Mesodermal cell (in vitro differentiated cells): Measurements from ENCODE around the gene BZW1.

Experiments used
- H3K27ac ChIP-seq: 2 replicates; pipeline ENCODE4 v1.7.0; 2013; ENCODE audit warnings: mild to moderate bottlenecking, low read depth, low read length, moderate library complexity; ENCODE audit not compliant: severe bottlenecking
- H3K36me3 ChIP-seq: 2 replicates; pipeline ENCODE4 v1.7.1; 2013; ENCODE audit warnings: mild to moderate bottlenecking, low read length, moderate library complexity; ENCODE audit not compliant: control insufficient read depth, insufficient read depth
- H3K4me1 ChIP-seq: one replicate; pipeline ENCODE4 v1.7.1; 2013; ENCODE audit warnings: mild to moderate bottlenecking, low read length; ENCODE audit not compliant: insufficient read depth, control insufficient read depth, poor library complexity, severe bottlenecking
- H3K4me3 ChIP-seq: 2 replicates; pipeline ENCODE4 v1.7.0; 2013; ENCODE audit warnings: low read length, control low read depth, mild to moderate bottlenecking; ENCODE audit not compliant: insufficient read depth, poor library complexity, severe bottlenecking; ENCODE audit errors: extremely low read depth
- H3K9me3 ChIP-seq: 2 replicates; pipeline ENCODE4 v1.7.1; 2013; ENCODE audit warnings: mild to moderate bottlenecking, low read length, moderate library complexity; ENCODE audit not compliant: control insufficient read depth
- WGBS, 2 experiments: methylation state at CpG; one replicate each; pipeline ENCODE4 v1.1.5; 2013; ENCODE audit warnings: missing lambda C conversion rate in 2 of 2; ENCODE audit not compliant: insufficient coverage in 2 of 2; 5-methylcytosine and 5-hydroxymethylcytosine counted together

BZW1 gene

DNA sequence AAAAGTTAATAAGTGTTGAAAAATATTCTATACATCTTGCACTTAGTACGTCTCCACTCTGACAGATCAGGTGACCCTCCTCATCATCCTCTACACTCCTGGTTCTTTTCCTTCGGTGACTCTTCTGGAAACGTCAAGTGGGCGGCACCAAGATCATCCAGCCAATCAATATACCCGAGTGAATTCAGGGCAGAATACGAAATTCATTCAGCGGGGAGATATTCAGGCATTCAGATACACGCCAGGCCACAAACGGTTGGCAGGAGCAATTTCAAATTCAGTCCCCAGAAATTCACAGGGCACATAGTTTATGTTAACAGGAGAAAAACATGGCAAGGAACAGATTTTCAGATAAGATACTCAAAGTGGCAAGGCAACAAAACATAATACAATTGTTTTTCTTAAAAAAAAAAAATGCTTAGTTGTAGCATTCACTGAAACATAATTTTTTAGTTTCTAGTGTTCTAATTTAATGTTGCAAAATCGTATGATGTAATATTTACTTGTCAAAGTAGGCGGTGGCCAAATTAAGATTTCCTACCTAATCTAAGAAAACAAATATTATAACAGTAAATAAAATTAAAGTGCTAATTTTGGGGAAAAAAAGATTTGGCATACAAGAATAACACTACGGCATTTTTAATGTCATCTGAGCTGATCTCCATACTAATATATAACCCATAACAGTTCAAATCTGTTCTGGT, 48.5 kb downstream of the BZW1 start:
- WGBS, 2 experiments = 90 to 95% methylated on average over 7 to 9 of the region's 12 CpGs
- Histone ChIP-seq H3K36me3 (peaks cover 73% of the 10 kb centered on the region), H3K27ac (no peak overlapping the region), H3K4me3 (no peak overlapping the region), H3K4me1 (no peaks in the 10 kb centered on the region), H3K9me3 (no peaks in the 10 kb centered on the region)

DNA sequence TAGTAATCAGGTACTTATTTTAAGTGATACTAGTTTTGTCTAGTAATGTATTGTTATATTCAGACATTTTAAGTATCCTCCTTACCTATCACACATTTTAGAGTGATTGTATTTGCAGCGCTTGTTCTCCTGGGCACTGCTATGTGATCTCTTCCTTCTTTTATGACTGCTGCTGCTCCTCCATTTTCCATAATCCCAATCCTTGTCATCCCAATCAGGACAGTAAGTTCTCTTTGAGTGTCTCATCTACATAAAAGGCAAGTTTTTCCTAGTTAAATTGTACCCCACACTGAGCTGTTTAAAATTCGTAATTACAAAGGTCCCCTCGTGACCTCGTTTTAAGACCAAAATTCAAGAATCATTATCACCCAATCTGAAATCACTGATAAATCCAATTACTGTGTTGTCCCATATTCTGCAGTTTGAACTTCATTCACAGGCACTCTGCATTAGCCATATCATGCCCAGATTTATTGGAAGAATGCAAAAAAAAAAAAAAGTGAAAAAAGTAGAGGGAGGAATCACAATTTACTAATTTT, 50.0 kb downstream of the BZW1 start:
- Histone ChIP-seq H3K4me3 (peak overlapping the region; percentile 95), H3K4me1 (no peaks in the 10 kb centered on the region), H3K36me3 (peaks cover 59% of the 10 kb centered on the region), H3K9me3 (no peaks in the 10 kb centered on the region), H3K27ac (no peak overlapping the region)
- WGBS, 2 experiments = 57 to 68% methylated on average over 4 of the region's 4 CpGs

DNA sequence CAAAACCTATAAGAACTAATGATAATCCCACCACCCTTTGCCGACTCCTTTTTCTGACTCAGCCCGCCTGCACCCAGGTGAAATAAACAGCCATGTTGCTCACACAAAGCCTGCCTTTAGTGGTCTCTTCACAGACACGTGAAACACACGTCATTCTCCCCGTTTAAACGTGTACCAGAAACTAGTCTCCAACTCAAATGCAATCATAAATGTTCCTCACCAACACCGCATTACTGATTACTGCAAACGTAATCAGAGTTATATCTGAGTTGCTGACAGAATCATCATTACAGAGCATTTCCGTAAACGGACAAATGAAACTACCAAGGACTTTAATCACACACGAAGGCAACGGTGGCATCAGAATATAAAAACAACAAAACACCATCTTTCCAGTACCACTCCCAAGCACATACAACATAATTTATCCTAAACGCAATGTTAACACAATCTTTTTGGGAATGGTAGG, 50.9 kb downstream of the BZW1 start:
- WGBS, 2 experiments = 0 to 1% methylated on average over 13 of the region's 13 CpGs
- H3K9me3 ChIP-seq = no peaks in the 10 kb centered on the region
- H3K36me3 ChIP-seq = peaks cover 50% of the 10 kb centered on the region
- peak overlapping the region; percentile 66 for H3K27ac ChIP-seq
- H3K4me1 ChIP-seq = no peaks in the 10 kb centered on the region
- peak overlapping the region; percentile 95 for H3K4me3 ChIP-seq

DNA sequence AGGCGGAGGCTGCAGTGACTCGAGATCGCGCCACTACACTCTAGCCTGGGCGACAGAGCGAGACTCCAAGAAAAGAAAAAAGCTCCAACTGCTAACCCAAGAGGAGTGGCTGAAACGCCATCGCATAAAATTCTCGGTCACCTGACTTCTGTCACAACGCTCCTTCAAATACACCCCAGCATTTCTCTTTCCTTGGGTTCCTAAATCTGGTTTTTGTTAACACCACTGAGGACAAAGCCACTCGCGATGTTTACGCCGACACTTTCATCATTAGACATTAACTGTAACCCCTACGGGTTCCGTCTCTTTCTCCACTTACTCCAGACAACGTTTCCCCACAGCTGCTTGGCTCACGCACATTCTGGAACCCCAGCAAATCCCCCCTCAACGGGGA, 52.1 kb downstream of the BZW1 start:
- Histone ChIP-seq H3K4me1 (no peaks in the 10 kb centered on the region), H3K4me3 (peak overlapping the region; percentile 95), H3K27ac (peak overlapping the region; percentile 99), H3K36me3 (peaks cover 38% of the 10 kb centered on the region), H3K9me3 (no peaks in the 10 kb centered on the region)
- WGBS, 2 experiments = 0% methylated on average over 8 to 18 of the region's 19 CpGs

DNA sequence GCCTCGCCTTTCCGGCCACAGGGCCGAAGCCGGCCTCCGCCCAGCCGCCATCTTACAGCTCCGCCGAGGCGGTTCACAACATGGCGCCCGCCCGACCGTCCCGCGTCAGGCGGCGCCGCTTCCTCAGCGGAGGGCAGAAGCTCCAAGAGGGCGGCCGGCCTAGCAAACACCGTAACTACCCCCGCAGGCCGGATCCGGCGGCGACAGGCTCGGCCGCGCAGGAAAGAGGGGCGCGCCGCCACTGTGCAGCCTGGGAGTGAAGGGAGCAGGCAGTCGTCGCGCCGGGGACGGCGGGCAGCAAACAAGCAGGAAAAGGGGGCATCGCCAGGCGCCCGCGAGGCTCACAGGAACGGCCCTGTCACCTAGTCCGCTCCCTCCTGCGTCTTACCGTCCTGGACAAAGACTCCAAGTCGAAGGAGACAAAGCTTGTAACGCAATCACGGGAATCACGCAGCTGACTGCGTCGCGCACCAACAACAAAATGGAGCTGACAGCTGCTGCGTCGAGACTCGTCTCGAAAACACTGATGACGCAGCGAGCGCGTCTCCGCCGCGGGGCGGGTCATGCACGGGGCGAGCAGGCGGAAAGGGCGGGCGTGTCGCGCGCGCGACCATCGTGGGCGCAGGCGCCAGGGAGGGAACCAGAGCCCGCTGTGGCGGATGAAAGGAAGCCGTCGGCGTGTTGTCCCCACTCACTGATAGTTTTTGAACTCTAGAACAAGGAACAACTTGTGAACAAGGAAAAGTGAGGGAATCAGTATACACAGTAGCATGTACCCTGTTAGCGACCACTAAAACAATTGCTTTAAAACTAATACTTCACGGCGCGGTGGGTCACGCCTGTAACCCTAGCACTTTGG, 52.7 kb downstream of the BZW1 start, which contains the start of gene CLK1:
CLK1 (minus strand) TSS at position 483 of the 859 bp plus-strand sequence. CDS start 2,796 bp downstream, outside the sequence.
- peak within 1 kb of the TSS; percentile 99 for H3K27ac ChIP-seq
- no peaks in the 10 kb centered on the region for H3K9me3 ChIP-seq
- peak within 1 kb of the TSS; percentile 95 for H3K4me3 ChIP-seq
- H3K4me1 ChIP-seq = no peaks in the 10 kb centered on the region
- 0 to 4% methylated on average over 53 to 89 of the region's 89 CpGs for WGBS, 2 experiments
- peaks cover 31% of the 10 kb centered on the region for H3K36me3 ChIP-seq

DNA sequence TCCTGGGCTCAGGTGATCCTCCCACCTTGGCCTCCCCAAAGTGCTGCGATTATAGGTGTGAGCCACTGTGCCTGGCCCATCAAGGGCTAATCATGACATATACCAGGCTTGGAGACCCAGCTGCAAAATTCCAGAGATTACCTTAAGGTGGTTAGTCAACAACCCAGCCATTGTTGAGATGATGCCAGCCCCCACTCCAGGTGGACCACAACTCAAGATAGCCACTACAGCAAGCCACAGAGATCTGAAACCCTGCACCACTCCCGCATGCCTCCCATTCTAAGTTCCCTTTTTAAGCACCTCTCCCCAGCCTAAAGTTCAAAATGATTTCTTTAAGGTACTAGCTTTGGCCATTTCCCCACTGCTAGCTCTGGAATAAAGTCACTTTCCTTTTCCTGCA, 57.3 kb downstream of the BZW1 start:
- peaks cover 38% of the 10 kb centered on the region for H3K36me3 ChIP-seq
- no peaks in the 10 kb centered on the region for H3K4me1 ChIP-seq
- no peaks in the 10 kb centered on the region for H3K9me3 ChIP-seq
- H3K27ac ChIP-seq = no peak overlapping the region
- WGBS, 2 experiments = 89 to 96% methylated on average over 2 of the region's 2 CpGs
- no peak overlapping the region for H3K4me3 ChIP-seq

DNA sequence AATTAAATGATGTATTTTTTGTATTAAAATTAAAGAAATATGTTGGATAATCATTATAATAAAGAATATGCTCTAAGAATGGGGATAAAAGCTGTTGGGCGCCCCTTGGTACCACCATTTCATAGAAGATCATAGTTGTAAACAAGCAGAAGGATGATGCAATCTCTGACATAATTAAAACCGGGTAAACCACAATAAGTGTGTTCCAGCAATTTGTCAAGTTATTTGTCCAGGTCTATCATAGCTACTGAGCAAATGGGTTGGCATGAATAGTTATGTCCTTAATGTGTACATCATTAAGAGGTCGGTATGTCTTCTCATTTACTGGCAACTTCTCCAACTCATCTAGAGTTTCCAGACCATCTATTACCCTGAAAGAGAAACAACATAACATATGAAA, 59.4 kb downstream of the BZW1 start:
- H3K9me3 ChIP-seq = no peaks in the 10 kb centered on the region
- H3K4me3 ChIP-seq = no peak overlapping the region
- H3K36me3 ChIP-seq = peaks cover 59% of the 10 kb centered on the region
- no peak overlapping the region for H3K27ac ChIP-seq
- H3K4me1 ChIP-seq = no peaks in the 10 kb centered on the region
- WGBS, 2 experiments = 83 to 100% methylated on average over 1 of the region's 3 CpGs

DNA sequence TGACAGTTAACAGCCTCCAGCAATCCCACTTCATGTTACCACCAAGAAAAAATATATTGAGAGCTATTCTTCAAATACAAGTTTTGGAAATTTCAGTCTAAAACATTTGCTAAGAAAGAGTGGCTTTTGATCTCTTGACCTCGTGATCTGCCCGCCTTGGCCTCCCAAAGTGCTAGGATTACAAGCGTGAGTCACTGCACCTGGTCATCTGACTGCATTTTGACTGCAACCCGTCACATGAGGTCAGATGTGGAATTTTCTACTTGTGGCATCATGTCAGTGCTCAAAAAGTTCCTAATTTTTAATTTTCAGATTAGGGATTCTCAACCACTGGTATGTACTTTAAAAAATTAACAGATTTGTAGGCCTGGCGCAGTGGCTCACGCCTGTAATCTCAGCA, 61.9 kb downstream of the BZW1 start:
- no peak overlapping the region for H3K4me3 ChIP-seq
- H3K36me3 ChIP-seq = peaks cover 79% of the 10 kb centered on the region
- H3K9me3 ChIP-seq = no peaks in the 10 kb centered on the region
- no peaks in the 10 kb centered on the region for H3K4me1 ChIP-seq
- WGBS, 2 experiments = 95 to 98% methylated on average over 6 of the region's 6 CpGs
- H3K27ac ChIP-seq = no peak overlapping the region
